ENCODE data around the gene PMPCA. TPM values are rescaled to one million over a fixed set of nuclear protein-coding genes. Genes with fewer than 3 reads are reported as not detected.

PMPCA gene
- total and polyA plus RNA-seq, 2 of the 13 experiments (the other 11 are each of a cell fraction or from before 2014, with no cell fraction given), result 70.2 to 88.4 TPM

DNA sequence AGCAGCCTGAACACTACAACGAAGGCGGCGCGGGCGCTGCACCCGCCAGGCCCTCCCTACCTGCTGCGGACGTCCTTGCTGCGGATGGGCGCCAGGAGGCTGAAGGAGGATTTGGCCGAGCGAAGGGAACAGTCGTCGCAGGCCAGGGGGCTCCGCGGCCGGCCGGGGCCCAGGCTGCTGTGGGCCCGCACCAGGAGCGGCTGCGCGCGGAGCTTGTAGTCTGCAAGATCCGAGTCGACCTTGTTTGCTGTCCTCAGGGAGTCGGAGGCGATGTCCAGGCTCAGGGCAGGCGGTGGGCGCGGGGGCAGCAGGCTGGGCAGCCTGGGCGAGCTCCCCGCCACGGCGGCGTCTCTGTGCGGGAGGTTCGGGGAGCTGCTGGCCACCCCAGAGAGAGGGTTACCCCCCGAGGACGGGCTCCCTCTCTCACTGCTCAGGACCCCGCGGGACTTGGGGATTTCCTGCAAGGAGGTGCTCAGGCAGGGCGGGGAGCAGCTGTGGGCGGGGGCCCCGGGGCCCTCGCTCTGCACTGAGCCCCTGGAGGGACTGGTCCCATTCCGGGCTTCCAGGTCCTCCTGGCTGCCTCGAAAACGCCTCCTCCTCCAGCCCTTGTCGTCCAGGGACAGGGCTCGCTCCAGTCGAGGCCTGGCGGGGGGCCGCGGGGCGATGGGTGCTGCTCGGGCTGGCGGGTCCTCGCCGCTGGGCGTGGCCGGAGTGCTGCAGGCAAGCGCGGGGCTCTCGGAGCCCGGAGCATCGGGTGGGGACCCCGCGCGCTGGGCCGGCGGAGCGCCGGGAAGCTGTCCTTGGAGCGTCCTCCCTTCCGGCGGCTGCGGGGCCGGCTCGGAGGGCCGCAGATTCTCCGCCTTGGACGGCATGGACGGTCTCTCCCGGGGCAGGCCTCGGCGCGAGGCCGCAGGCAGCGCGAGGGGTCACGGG lies 28.4 kb downstream of the PMPCA start (continued):
- no peak for TF ChIP-seq ZNF572 (CRISPR knock-in tag; IDR thresholded peaks at IDR 0.05)
- TF ChIP-seq, protein P1, sequence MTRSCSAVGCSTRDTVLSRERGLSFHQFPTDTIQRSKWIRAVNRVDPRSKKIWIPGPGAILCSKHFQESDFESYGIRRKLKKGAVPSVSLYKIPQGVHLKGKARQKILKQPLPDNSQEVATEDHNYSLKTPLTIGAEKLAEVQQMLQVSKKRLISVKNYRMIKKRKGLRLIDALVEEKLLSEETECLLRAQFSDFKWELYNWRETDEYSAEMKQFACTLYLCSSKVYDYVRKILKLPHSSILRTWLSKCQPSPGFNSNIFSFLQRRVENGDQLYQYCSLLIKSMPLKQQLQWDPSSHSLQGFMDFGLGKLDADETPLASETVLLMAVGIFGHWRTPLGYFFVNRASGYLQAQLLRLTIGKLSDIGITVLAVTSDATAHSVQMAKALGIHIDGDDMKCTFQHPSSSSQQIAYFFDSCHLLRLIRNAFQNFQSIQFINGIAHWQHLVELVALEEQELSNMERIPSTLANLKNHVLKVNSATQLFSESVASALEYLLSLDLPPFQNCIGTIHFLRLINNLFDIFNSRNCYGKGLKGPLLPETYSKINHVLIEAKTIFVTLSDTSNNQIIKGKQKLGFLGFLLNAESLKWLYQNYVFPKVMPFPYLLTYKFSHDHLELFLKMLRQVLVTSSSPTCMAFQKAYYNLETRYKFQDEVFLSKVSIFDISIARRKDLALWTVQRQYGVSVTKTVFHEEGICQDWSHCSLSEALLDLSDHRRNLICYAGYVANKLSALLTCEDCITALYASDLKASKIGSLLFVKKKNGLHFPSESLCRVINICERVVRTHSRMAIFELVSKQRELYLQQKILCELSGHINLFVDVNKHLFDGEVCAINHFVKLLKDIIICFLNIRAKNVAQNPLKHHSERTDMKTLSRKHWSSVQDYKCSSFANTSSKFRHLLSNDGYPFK (CRISPR knock-in tag; IDR thresholded peaks at IDR 0.05; ENCODE audit: borderline replicate concordance), result no peak
- no peak for TF ChIP-seq ATRX (CRISPR knock-in tag; IDR thresholded peaks at IDR 0.05; ENCODE audit: borderline replicate concordance)
- TF ChIP-seq, protein P2, sequence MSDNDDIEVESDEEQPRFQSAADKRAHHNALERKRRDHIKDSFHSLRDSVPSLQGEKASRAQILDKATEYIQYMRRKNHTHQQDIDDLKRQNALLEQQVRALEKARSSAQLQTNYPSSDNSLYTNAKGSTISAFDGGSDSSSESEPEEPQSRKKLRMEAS (IDR thresholded peaks at IDR 0.05), result no peak
- no peak for TF ChIP-seq ZNF891 (CRISPR knock-in tag; IDR thresholded peaks at IDR 0.05)
- TF ChIP-seq, protein P3, sequence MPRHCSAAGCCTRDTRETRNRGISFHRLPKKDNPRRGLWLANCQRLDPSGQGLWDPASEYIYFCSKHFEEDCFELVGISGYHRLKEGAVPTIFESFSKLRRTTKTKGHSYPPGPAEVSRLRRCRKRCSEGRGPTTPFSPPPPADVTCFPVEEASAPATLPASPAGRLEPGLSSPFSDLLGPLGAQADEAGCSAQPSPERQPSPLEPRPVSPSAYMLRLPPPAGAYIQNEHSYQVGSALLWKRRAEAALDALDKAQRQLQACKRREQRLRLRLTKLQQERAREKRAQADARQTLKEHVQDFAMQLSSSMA (CRISPR knock-in tag; IDR thresholded peaks at IDR 0.05), result no peak
- no peak for TF ChIP-seq FIP1L1 (IDR thresholded peaks at IDR 0.05; ENCODE audit: borderline replicate concordance, insufficient read depth, low read depth, low read length)
- no peak for TF ChIP-seq KLF11 (CRISPR knock-in tag; IDR thresholded peaks at IDR 0.05)
- no peak for TF ChIP-seq ATF1 (CRISPR knock-in tag; IDR thresholded peaks at IDR 0.05)
- no peak for TF ChIP-seq TEF (CRISPR knock-in tag; IDR thresholded peaks at IDR 0.05)
- no peak; the same call in 1 of the 2 replicates for TF ChIP-seq ZNF563 (CRISPR knock-in tag; IDR thresholded peaks at IDR 0.05)
- no peak for TF ChIP-seq FOXK2 (IDR thresholded peaks at IDR 0.05)
- no peak for TF ChIP-seq ZNF10 (CRISPR knock-in tag; IDR thresholded peaks at IDR 0.05; ENCODE audit: borderline replicate concordance, low read depth)
- TF ChIP-seq MZF1 (CRISPR knock-in tag; IDR thresholded peaks at IDR 0.05; ENCODE audit: borderline replicate concordance), result no peak
- TF ChIP-seq HES4 (CRISPR knock-in tag; IDR thresholded peaks at IDR 0.05; ENCODE audit: borderline replicate concordance), result 0 out of 2 replicates have a peak, but pooled peaks have one; percentile 30
- TF ChIP-seq, protein P4, sequence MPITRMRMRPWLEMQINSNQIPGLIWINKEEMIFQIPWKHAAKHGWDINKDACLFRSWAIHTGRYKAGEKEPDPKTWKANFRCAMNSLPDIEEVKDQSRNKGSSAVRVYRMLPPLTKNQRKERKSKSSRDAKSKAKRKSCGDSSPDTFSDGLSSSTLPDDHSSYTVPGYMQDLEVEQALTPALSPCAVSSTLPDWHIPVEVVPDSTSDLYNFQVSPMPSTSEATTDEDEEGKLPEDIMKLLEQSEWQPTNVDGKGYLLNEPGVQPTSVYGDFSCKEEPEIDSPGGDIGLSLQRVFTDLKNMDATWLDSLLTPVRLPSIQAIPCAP (CRISPR knock-in tag; IDR thresholded peaks at IDR 0.05; ENCODE audit: low read depth), result no peak
- TF ChIP-seq ZNF660 (CRISPR knock-in tag; IDR thresholded peaks at IDR 0.05; ENCODE audit: borderline replicate concordance, low read depth), result no peak
- no peak for TF ChIP-seq SOX13 (IDR thresholded peaks at IDR 0.05)
- no peak for TF ChIP-seq SOX13 (CRISPR knock-in tag; conservative IDR thresholded peaks at IDR 0.05 in 1 of 2, IDR thresholded peaks at IDR 0.05 in 1 of 2)
- no peak for TF ChIP-seq RBM22 (optimal IDR thresholded peaks at IDR 0.05; ENCODE audit: low read length)
- TF ChIP-seq, protein P5, sequence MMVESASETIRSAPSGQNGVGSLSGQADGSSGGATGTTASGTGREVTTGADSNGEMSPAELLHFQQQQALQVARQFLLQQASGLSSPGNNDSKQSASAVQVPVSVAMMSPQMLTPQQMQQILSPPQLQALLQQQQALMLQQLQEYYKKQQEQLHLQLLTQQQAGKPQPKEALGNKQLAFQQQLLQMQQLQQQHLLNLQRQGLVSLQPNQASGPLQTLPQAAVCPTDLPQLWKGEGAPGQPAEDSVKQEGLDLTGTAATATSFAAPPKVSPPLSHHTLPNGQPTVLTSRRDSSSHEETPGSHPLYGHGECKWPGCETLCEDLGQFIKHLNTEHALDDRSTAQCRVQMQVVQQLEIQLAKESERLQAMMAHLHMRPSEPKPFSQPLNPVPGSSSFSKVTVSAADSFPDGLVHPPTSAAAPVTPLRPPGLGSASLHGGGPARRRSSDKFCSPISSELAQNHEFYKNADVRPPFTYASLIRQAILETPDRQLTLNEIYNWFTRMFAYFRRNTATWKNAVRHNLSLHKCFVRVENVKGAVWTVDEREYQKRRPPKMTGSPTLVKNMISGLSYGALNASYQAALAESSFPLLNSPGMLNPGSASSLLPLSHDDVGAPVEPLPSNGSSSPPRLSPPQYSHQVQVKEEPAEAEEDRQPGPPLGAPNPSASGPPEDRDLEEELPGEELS (CRISPR knock-in tag; IDR thresholded peaks at IDR 0.05), result no peak
- TF ChIP-seq REL (CRISPR knock-in tag; conservative IDR thresholded peaks at IDR 0.05), result 0 out of 2 replicates have a peak, but pooled peaks have one; percentile 30

Data from HepG2 (cell line).